DMS153 treated with DMSO at 0.1 percent for 48 hours (cell line): ENCODE measurements around the gene LAMTOR5.
"Not testable (repeated sequence)": the region's sequence is repeated elsewhere in the genome, so short reads cannot be mapped to it uniquely, and the experiment has no call there.

Experiments used
- DNase-seq: peaks from one replicate; lab custom pipeline; 2025; ENCODE audit not compliant: unreplicated experiment; lab: John Stamatoyannopoulos, UW

LAMTOR5 gene

GRCh38 chr1:110428946-110429345, 21.5 kb upstream of the LAMTOR5 start:
- no peak for DNase-seq

GRCh38 chr1:110426854-110427253, 19.4 kb upstream of the LAMTOR5 start:
- no peak for DNase-seq

- no peak for DNase-seq
These were observed 18.2 kb upstream of the LAMTOR5 start for GRCh38 chr1:110425612-110426152.

- no peak for DNase-seq
These were observed 17.5 kb upstream of the LAMTOR5 start for GRCh38 chr1:110424699-110425611.

- DNase-seq, result no peak
These were observed 13.6 kb upstream of the LAMTOR5 start for GRCh38 chr1:110420874-110421793.

- no peak for DNase-seq
These were observed 12.6 kb upstream of the LAMTOR5 start for GRCh38 chr1:110420023-110420662.

- no peak for DNase-seq
These were observed 11.2 kb upstream of the LAMTOR5 start for GRCh38 chr1:110418729-110419128.

GRCh38 chr1:110413045-110413444, 5.6 kb upstream of the LAMTOR5 start:
- DNase-seq, result not testable (repeated sequence)

GRCh38 chr1:110412576-110412975, 5.1 kb upstream of the LAMTOR5 start:
- DNase-seq, result no peak

GRCh38 chr1:110411173-110411735, 3.8 kb upstream of the LAMTOR5 start:
- DNase-seq, result no peak

- no peak for DNase-seq
These were observed 1.8 kb upstream of the LAMTOR5 start for GRCh38 chr1:110409316-110409715.

- DNase-seq, result no peak
These were observed 994 bp upstream of the LAMTOR5 start for GRCh38 chr1:110408488-110408887.

GRCh38 chr1:110406407-110406806, 1.1 kb downstream of the LAMTOR5 start:
- not testable (repeated sequence) for DNase-seq

- DNase-seq, result no peak
These were observed 3.1 kb downstream of the LAMTOR5 start for GRCh38 chr1:110404401-110404800.

- DNase-seq, result no peak
These were observed 3.7 kb downstream of the LAMTOR5 start for GRCh38 chr1:110403805-110404204.

GRCh38 chr1:110396259-110396958, 11.1 kb downstream of the LAMTOR5 start:
- not testable (repeated sequence) for DNase-seq

- no peak for DNase-seq
These were observed 13.0 kb downstream of the LAMTOR5 start for GRCh38 chr1:110394493-110394820.

GRCh38 chr1:110393691-110394492, 13.6 kb downstream of the LAMTOR5 start:
- DNase-seq, result no peak

- DNase-seq, result no peak
These were observed 14.2 kb downstream of the LAMTOR5 start for GRCh38 chr1:110393286-110393685.
